H1 (cell line): Measurements from ENCODE around the gene GAST. TPM values are rescaled to one million over a fixed set of nuclear protein-coding genes. Genes with fewer than 3 reads are reported as not detected.

Source experiments
- CTCF ChIA-PET: fragments of 300-600 bp; sonication (Branson Sonifier 250); formaldehyde crosslinking; loops from one replicate; lab custom pipeline; 2021; ENCODE audit not compliant: partially characterized antibody; lab: Charles Lee
- POLR2A ChIA-PET: fragments of 300-600 bp; sonication (Branson Sonifier 250); formaldehyde crosslinking; loops from one replicate; lab custom pipeline; 2021; ENCODE audit warnings: inconsistent platforms; ENCODE audit not compliant: partially characterized antibody; lab: Charles Lee
- DNase-seq, 2 experiments: peaks; one replicate each; pipeline versions ENCODE4 v3.0.0 to v3.0.0-alpha.2; 2010 to 2022; ENCODE audit warnings: low spot score in 2 of 2, low read depth in 1 of 2, mixed read lengths in 1 of 2
- FAIRE-seq: peaks from 2 replicates; lab custom pipeline; 2011; peaks lifted over from hg19 to GRCh38; lab: Jason Lieb, UNC
- H2AFZ ChIP-seq: 2 replicates; pipeline ENCODE4 v1.8.1; 2012; ENCODE audit warnings: low read length, inconsistent platforms
- H2AK5ac ChIP-seq: 2 replicates; pipeline ENCODE4 v1.6.1; 2013; ENCODE audit warnings: low read depth, low read length
- H2BK120ac ChIP-seq: replicated peaks from 2 replicates; pipeline ENCODE3; 2013; ENCODE audit warnings: low read depth, low read length, inconsistent platforms
- H2BK12ac ChIP-seq: 2 replicates; pipeline ENCODE4 v1.6.1; 2013; ENCODE audit warnings: low read depth, low read length
- H2BK15ac ChIP-seq: 2 replicates; pipeline ENCODE4 v1.6.1; 2013; ENCODE audit warnings: low read length
- H2BK20ac ChIP-seq: 2 replicates; pipeline ENCODE4 v1.6.1; 2013; ENCODE audit warnings: low read length
- H2BK5ac ChIP-seq: 2 replicates; pipeline ENCODE4 v1.6.1; 2013; ENCODE audit warnings: low read depth, low read length
- H3K14ac ChIP-seq: 2 replicates; pipeline ENCODE4 v1.6.1; 2013; ENCODE audit warnings: inconsistent platforms; ENCODE audit not compliant: insufficient read length
- H3K18ac ChIP-seq: 2 replicates; pipeline ENCODE4 v1.6.1; 2013; ENCODE audit warnings: low read length; ENCODE audit errors: extremely low read depth
- H3K23ac ChIP-seq: 2 replicates; pipeline ENCODE4 v1.6.1; 2013; ENCODE audit warnings: inconsistent platforms; ENCODE audit not compliant: insufficient read length
- H3K23me2 ChIP-seq: 2 replicates; pipeline ENCODE4 v1.6.1; 2013; ENCODE audit warnings: low read depth, low read length
- H3K27ac ChIP-seq: 2 replicates; pipeline ENCODE4 v1.6.1; 2011; ENCODE audit warnings: low read depth, low read length, inconsistent platforms
- H3K27me3 ChIP-seq, 4 experiments: replicated peaks in 1 of 4; 1 replicate in 1 of 4; 2 replicates in 3 of 4; pipeline versions ENCODE4 v1.6.1 to v1.8.1; 2011 to 2013; ENCODE audit warnings: low read length in 3 of 4, mild to moderate bottlenecking in 3 of 4, inconsistent platforms in 2 of 4, mixed read lengths in 2 of 4, moderate library complexity in 1 of 4; ENCODE audit not compliant: control insufficient read depth in 3 of 4, insufficient read depth in 3 of 4; ENCODE audit errors: extremely low read depth in 1 of 4
- H3K36me3 ChIP-seq, 4 experiments: 2 replicates each; pipeline versions ENCODE4 v1.6.1 to v1.8.1; 2011 to 2013; ENCODE audit warnings: mild to moderate bottlenecking in 4 of 4, low read length in 3 of 4, moderate library complexity in 2 of 4, control low read depth in 1 of 4, inconsistent platforms in 1 of 4; ENCODE audit not compliant: insufficient read depth in 4 of 4, control insufficient read depth in 2 of 4
- H3K4ac ChIP-seq: replicated peaks from 2 replicates; pipeline ENCODE3; 2013; ENCODE audit warnings: low read length, low read depth, mixed read lengths, inconsistent platforms; ENCODE audit not compliant: insufficient read length
- H3K4me1 ChIP-seq, 4 experiments: replicated peaks in 1 of 4; 1 replicate in 1 of 4; 2 replicates in 3 of 4; pipeline versions ENCODE4 v1.6.1 to v1.8.1; 2011 to 2013; ENCODE audit warnings: low read length in 3 of 4, inconsistent platforms in 2 of 4, mixed read lengths in 1 of 4; ENCODE audit not compliant: insufficient read depth in 4 of 4, control insufficient read depth in 3 of 4
- H3K4me2 ChIP-seq, 2 experiments: 2 replicates each; pipeline versions ENCODE4 v1.6.1 to v1.8.1; 2011 to 2013; ENCODE audit warnings: low read depth in 2 of 2, low read length in 2 of 2, control low read depth in 1 of 2, inconsistent platforms in 1 of 2, mild to moderate bottlenecking in 1 of 2; ENCODE audit not compliant: insufficient read depth in 1 of 2
- H3K4me3 ChIP-seq, 4 experiments: fragments of 200-600, 300-600 bp in 1 of 4; sonication (generic), shearing (Covaris generic), sonication (Bioruptor Twin) in 1 of 4; 2 replicates each; pipeline versions ENCODE4 v1.5.1 to v1.8.1; 2011 to 2016; ENCODE audit warnings: low read length in 4 of 4, low read depth in 3 of 4, control low read depth in 2 of 4, inconsistent platforms in 2 of 4, mild to moderate bottlenecking in 2 of 4, mixed read lengths in 1 of 4, moderate library complexity in 1 of 4; ENCODE audit not compliant: insufficient read depth in 2 of 4; ENCODE audit errors: extremely low read depth in 1 of 4
- H3K56ac ChIP-seq: replicated peaks from 2 replicates; pipeline ENCODE3; 2013; ENCODE audit warnings: low read depth, mild to moderate bottlenecking, mixed read lengths, low read length, inconsistent platforms; ENCODE audit not compliant: insufficient read length
- H3K79me1 ChIP-seq: 2 replicates; pipeline ENCODE4 v1.6.1; 2013; ENCODE audit warnings: low read depth, low read length, control low read depth
- H3K79me2 ChIP-seq, 2 experiments: 2 replicates each; pipeline versions ENCODE4 v1.6.1 to v1.8.1; 2012 to 2013; ENCODE audit warnings: low read length in 2 of 2, mild to moderate bottlenecking in 2 of 2, inconsistent platforms in 1 of 2; ENCODE audit not compliant: insufficient read depth in 2 of 2, control insufficient read depth in 1 of 2
- H3K9ac ChIP-seq, 4 experiments: replicated peaks in 1 of 4; 1 replicate in 1 of 4; 2 replicates in 3 of 4; pipeline versions ENCODE4 v1.6.1 to v1.8.1; 2011 to 2013; ENCODE audit warnings: low read depth in 3 of 4, low read length in 3 of 4, control low read depth in 2 of 4, mild to moderate bottlenecking in 2 of 4, moderate library complexity in 2 of 4, inconsistent platforms in 1 of 4; ENCODE audit errors: extremely low read depth in 1 of 4
- H3K9me3 ChIP-seq, 2 experiments: 2 replicates each; pipeline versions ENCODE4 v1.6.1 to v1.8.1; 2012 to 2013; ENCODE audit warnings: mild to moderate bottlenecking in 2 of 2, moderate library complexity in 2 of 2, control low read depth in 1 of 2, inconsistent platforms in 1 of 2, low read depth in 1 of 2, low read length in 1 of 2, mixed read lengths in 1 of 2; ENCODE audit not compliant: insufficient read depth in 2 of 2
- H4K20me1 ChIP-seq, 2 experiments: replicated peaks in 1 of 2; 2 replicates each; pipeline versions ENCODE3 to v1.8.1; 2011 to 2013; ENCODE audit warnings: inconsistent platforms in 2 of 2, low read length in 2 of 2, mild to moderate bottlenecking in 1 of 2; ENCODE audit not compliant: insufficient read depth in 2 of 2, control insufficient read depth in 1 of 2
- H4K5ac ChIP-seq: 2 replicates; pipeline ENCODE4 v1.6.1; 2013; ENCODE audit warnings: low read length, low read depth, mixed read lengths, inconsistent platforms; ENCODE audit not compliant: insufficient read length
- H4K8ac ChIP-seq: 2 replicates; pipeline ENCODE4 v1.8.0; 2013; ENCODE audit warnings: mild to moderate bottlenecking, moderate library complexity, low read length, inconsistent platforms; ENCODE audit not compliant: insufficient read depth; ENCODE audit errors: extremely low read depth
- H4K91ac ChIP-seq: replicated peaks from 2 replicates; pipeline ENCODE3; 2013; ENCODE audit warnings: low read length, mixed read lengths, inconsistent platforms; ENCODE audit not compliant: insufficient read length
- CBX5 ChIP-seq: fragments of 300-800, 300-1000 bp; sonication (generic); IDR thresholded peaks from 2 replicates; pipeline ENCODE4 v1.7.1; 2016; ENCODE audit warnings: antibody characterized with exemption, low read length, low read depth
- CEBPB ChIP-seq: IDR thresholded peaks from 2 replicates; pipeline ENCODE4 v1.6.1; 2012; ENCODE audit warnings: low read depth, low read length
- EP300 ChIP-seq, 2 experiments: IDR thresholded peaks; 1 replicate in 1 of 2; 2 replicates in 1 of 2; pipeline ENCODE4 v1.6.1; 2011 to 2012; ENCODE audit warnings: low read depth in 2 of 2, low read length in 2 of 2, mild to moderate bottlenecking in 2 of 2, borderline replicate concordance in 1 of 2, inconsistent platforms in 1 of 2, moderate library complexity in 1 of 2
- HDAC2 ChIP-seq, 2 experiments: fragments of 300-600 bp in 1 of 2; sonication (generic) in 1 of 2; IDR thresholded peaks; 2 replicates each; pipeline ENCODE4 v1.6.1; 2011 to 2012; ENCODE audit warnings: low read depth in 2 of 2, low read length in 2 of 2, mild to moderate bottlenecking in 2 of 2, moderate library complexity in 2 of 2, borderline replicate concordance in 1 of 2, inconsistent platforms in 1 of 2
- KDM5A ChIP-seq: fragments of 200-600 bp; IDR thresholded peaks from 2 replicates; pipeline ENCODE4 v1.7.1; 2012; ENCODE audit warnings: mild to moderate bottlenecking, low read length, inconsistent platforms, mixed read lengths
- POLR2AphosphoS5 ChIP-seq: IDR thresholded peaks from 2 replicates; pipeline ENCODE4 v1.6.1; 2011; ENCODE audit warnings: low read depth, low read length
- RFX5 ChIP-seq: IDR thresholded peaks from 2 replicates; pipeline ENCODE4 v1.6.1; 2011; ENCODE audit warnings: low read depth, low read length, improper control_type of control experiment, borderline replicate concordance
- RXRA ChIP-seq: IDR thresholded peaks from 2 replicates; pipeline ENCODE4 v1.6.1; 2011; ENCODE audit warnings: low read depth, mild to moderate bottlenecking, low read length, moderate library complexity; ENCODE audit not compliant: insufficient read depth
- SIN3A ChIP-seq, 2 experiments: IDR thresholded peaks in 1 of 2; conservative IDR thresholded peaks in 1 of 2; 2 replicates each; pipeline ENCODE4 v1.6.1; 2011 to 2012; ENCODE audit warnings: low read length in 2 of 2, improper control_type of control experiment in 1 of 2, low read depth in 1 of 2, mild to moderate bottlenecking in 1 of 2
- SP2 ChIP-seq: IDR thresholded peaks from 2 replicates; pipeline ENCODE4 v1.6.1; 2012; ENCODE audit warnings: mild to moderate bottlenecking, low read length, inconsistent platforms
- TAF1 ChIP-seq: IDR thresholded peaks from 2 replicates; pipeline ENCODE4 v1.6.1; 2011; ENCODE audit warnings: mild to moderate bottlenecking, low read depth, low read length
- TBP ChIP-seq: IDR thresholded peaks from 2 replicates; pipeline ENCODE4 v1.6.1; 2011; ENCODE audit warnings: low read depth, low read length, improper control_type of control experiment
- TEAD4 ChIP-seq: IDR thresholded peaks from 2 replicates; pipeline ENCODE4 v1.6.1; 2012; ENCODE audit warnings: low read depth, low read length, inconsistent platforms, mixed read lengths
- ZNF274 ChIP-seq: IDR thresholded peaks from 2 replicates; pipeline ENCODE4 v1.7.0; 2012; ENCODE audit warnings: low read length, borderline replicate concordance; ENCODE audit errors: extremely low read depth
- WGBS, 2 experiments: shearing (Covaris generic) in 1 of 2; methylation state at CpG; one replicate each; pipeline versions ENCODE4 v1.1.6 to v1.1.7; 2013 to 2015; ENCODE audit warnings: low lambda C conversion rate in 2 of 2, mixed read lengths in 2 of 2, inconsistent platforms in 1 of 2, low coverage in 1 of 2, missing lambda C conversion rate in 1 of 2; ENCODE audit not compliant: insufficient replicate concordance in 2 of 2, insufficient coverage in 1 of 2, insufficient read length in 1 of 2; ENCODE audit errors: extremely low coverage in 1 of 2, missing lambda C conversion rate in 1 of 2; 5-methylcytosine and 5-hydroxymethylcytosine counted together
- polyA plus RNA-seq, 7 experiments: library from polyadenylated mRNA; depleted of rRNA in 3 of 7; stranded (reverse) in 5 of 7; unstranded in 2 of 7; fragments of >200 nt in 5 of 7; fragments of 200-250 nt in 2 of 7; gene quantifications; 1 replicate in 5 of 7; 2 replicates in 1 of 7; 4 replicates in 1 of 7; pipeline versions ENCODE4 v1.2.1 to v1.2.3, GENCODE V29; 2011 to 2013; ENCODE audit warnings: missing spikeins in 2 of 7, mixed read lengths in 2 of 7
- total RNA-seq: library from RNA; stranded (reverse); fragmentation: NEBNext Ultra II Directional; extraction: Animal tissue kit (Norgen Biotek cat#: 25700); gene quantifications from 2 replicates; pipeline ENCODE4 v1.2.1, GENCODE V29; 2021

GAST gene
- total and polyA plus RNA-seq, 2 of the 8 experiments (the other 6 are each of a cell fraction or from before 2014, with no cell fraction given): not detected

DNA sequence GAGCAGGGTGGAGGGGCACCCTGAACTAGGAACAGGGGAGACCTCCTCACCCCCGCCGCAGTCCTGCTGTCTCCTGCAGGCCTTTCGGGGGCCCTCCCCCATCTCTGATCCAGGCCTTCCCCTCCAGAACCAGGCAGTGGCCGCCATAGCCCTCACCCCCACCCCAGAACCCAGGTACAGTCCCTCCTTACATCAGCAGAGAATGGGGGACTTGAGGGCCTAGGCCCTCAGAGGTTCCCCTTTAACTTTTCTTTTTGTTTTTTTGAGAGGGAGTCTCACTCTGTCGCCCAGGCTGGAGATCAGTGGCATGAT, 26.6 kb downstream of the GAST start:
- Histone ChIP-seq H2BK5ac (no peak overlapping the region), H2BK20ac (no peak overlapping the region), H3K27ac (no peak overlapping the region), H2BK15ac (no peak overlapping the region), H2BK12ac (peak overlapping the region; percentile 97; the same call in 1 of the 2 replicates), H3K9me3 (no peaks in the 10 kb centered on the region), H3K79me2 (no peaks in the 10 kb centered on the region), H4K91ac (peak overlapping the region; percentile 89), H3K56ac (no peak overlapping the region), H3K23ac (no peak overlapping the region), H2AFZ (0 out of 2 replicates have a peak overlapping the region, but pooled peaks have one; percentile 46), H2BK120ac (no peak overlapping the region), H3K4me1 (peaks cover 0 to 9% (median 7%) of the 10 kb centered on the region in 4 experiments; a peak in 6 of 7 replicates), H3K9ac (no peak overlapping the region), H3K23me2 (peaks cover 11% of the 10 kb centered on the region), H3K36me3 (no peaks in the 10 kb centered on the region), H3K14ac (no peak overlapping the region), H4K20me1 (peaks cover 0 to 2% of the 10 kb centered on the region in 2 experiments), H3K4ac (peak overlapping the region; percentile 5), H3K27me3 (peaks cover 7 to 42% (median 27%) of the 10 kb centered on the region in 4 experiments), H3K4me3 (no peak overlapping the region), H4K5ac (no peak overlapping the region), H3K79me1 (no peaks in the 10 kb centered on the region), H2AK5ac (no peak overlapping the region), H3K4me2 (no peak overlapping the region), H4K8ac (peak overlapping the region; percentile 94; the same call in 1 of the 2 replicates), H3K18ac (peak overlapping the region; percentile 60)
- peak in 1 of 2 experiments; percentile 56 for DNase-seq
- no peak for FAIRE-seq
- ChIA-PET POLR2A (interaction anchor here (0.7 to 2.4 kb wide), 2 partner anchors 49 to 60 kb away, joined by 3 to 13 read pairs; partner anchors contain the start of gene EIF1), CTCF (interaction anchor here (1.0 to 1.3 kb wide), 2 partner anchors 48 to 63 kb away, joined by 3 to 4 read pairs; partner anchors contain the start of gene JUP)
- WGBS, 2 experiments: 92% methylated on average over 5 of the region's 5 CpGs; no CpG with 5 or more reads in 1 of the 2 experiments
- TF ChIP-seq RXRA: no peak
- TF ChIP-seq SP2: no peak
- TF ChIP-seq RFX5: no peak
- no peak for TF ChIP-seq KDM5A
- no peak for TF ChIP-seq SIN3A (conservative IDR thresholded peaks at IDR 0.05 in 1 of 2, IDR thresholded peaks at IDR 0.05 in 1 of 2; ENCODE audit: low read depth in 1 of 2, low read length in 2 of 2)
- no peak for TF ChIP-seq TEAD4
- TF ChIP-seq EP300 (IDR thresholded peaks at IDR 0.05; ENCODE audit: borderline replicate concordance in 1 of 2, low read depth in 2 of 2, low read length in 2 of 2): no peak
- TF ChIP-seq ZNF274: no peak
- no peak for TF ChIP-seq CEBPB
- no peak for TF ChIP-seq HDAC2 (IDR thresholded peaks at IDR 0.05; ENCODE audit: borderline replicate concordance in 1 of 2, low read depth in 2 of 2, low read length in 2 of 2)
- no peak for TF ChIP-seq CBX5
- no peak for TF ChIP-seq TAF1
- TF ChIP-seq POLR2AphosphoS5: no peak
- no peak for TF ChIP-seq TBP
